ENCODE data around the gene GLIS2.

Gene GLIS2

DNA sequence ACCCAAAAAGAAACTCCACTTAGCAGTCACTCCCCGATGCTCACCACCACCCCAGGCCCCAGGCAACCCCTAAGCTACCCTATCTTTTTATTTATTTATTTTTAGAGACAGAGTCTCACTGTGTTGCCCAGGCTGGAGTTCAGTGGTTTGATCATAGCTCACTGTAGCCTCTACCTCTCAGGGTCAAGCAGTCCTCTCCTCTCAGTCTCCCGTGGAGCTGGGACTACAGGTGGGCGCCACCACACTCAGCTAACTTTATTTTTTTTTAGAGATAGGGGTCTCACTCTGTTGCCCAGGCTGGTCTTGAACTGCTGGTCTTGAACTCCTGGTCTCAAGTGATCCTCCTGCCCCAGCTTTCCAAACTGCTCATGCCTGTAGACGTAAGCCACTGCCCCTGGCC is 14.7 kb upstream of the GLIS2 start:
- H2AFZ ChIP-seq: no peak overlapping the region
- no peaks in the 10 kb centered on the region for H3K79me2 ChIP-seq
- peaks cover 6% of the 10 kb centered on the region for H3K4me1 ChIP-seq
- no peak overlapping the region for H3K27ac ChIP-seq
- H3K27me3 ChIP-seq (ENCODE audit: control insufficient read depth, insufficient read depth, low read length): no peaks in the 10 kb centered on the region
- no peaks in the 10 kb centered on the region for H3K36me3 ChIP-seq (ENCODE audit: control insufficient read depth, insufficient read depth, low read length)
- H3K4me2 ChIP-seq (ENCODE audit: low read length): no peak overlapping the region
- H3K9me3 ChIP-seq (ENCODE audit: control insufficient read depth, low read length): no peaks in the 10 kb centered on the region
- H3K9ac ChIP-seq: no peak overlapping the region
- TF ChIP-seq, protein P1, sequence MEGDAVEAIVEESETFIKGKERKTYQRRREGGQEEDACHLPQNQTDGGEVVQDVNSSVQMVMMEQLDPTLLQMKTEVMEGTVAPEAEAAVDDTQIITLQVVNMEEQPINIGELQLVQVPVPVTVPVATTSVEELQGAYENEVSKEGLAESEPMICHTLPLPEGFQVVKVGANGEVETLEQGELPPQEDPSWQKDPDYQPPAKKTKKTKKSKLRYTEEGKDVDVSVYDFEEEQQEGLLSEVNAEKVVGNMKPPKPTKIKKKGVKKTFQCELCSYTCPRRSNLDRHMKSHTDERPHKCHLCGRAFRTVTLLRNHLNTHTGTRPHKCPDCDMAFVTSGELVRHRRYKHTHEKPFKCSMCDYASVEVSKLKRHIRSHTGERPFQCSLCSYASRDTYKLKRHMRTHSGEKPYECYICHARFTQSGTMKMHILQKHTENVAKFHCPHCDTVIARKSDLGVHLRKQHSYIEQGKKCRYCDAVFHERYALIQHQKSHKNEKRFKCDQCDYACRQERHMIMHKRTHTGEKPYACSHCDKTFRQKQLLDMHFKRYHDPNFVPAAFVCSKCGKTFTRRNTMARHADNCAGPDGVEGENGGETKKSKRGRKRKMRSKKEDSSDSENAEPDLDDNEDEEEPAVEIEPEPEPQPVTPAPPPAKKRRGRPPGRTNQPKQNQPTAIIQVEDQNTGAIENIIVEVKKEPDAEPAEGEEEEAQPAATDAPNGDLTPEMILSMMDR (IDR thresholded peaks at IDR 0.05): no peak
- no peak overlapping the region for H3K4me3 ChIP-seq (ENCODE audit: low read depth, low read length)

- H3K9me3 ChIP-seq (ENCODE audit: control insufficient read depth, low read length): no peaks in the 10 kb centered on the region
- H3K4me3 ChIP-seq (ENCODE audit: low read depth, low read length): no peak overlapping the region
- no peaks in the 10 kb centered on the region for H3K27me3 ChIP-seq (ENCODE audit: control insufficient read depth, insufficient read depth, low read length)
- no peak overlapping the region for H3K9ac ChIP-seq
- H3K4me2 ChIP-seq (ENCODE audit: low read length): no peak overlapping the region
- TF ChIP-seq, protein P1 (IDR thresholded peaks at IDR 0.05): no peak
- peaks cover 12% of the 10 kb centered on the region for H3K4me1 ChIP-seq
- H3K36me3 ChIP-seq (ENCODE audit: control insufficient read depth, insufficient read depth, low read length): no peaks in the 10 kb centered on the region
- no peaks in the 10 kb centered on the region for H3K79me2 ChIP-seq
- H2AFZ ChIP-seq: no peak overlapping the region
- H3K27ac ChIP-seq: no peak overlapping the region
Measured at GRCh38 chr16:4301968-4302367, 13.9 kb upstream of the GLIS2 start.

DNA sequence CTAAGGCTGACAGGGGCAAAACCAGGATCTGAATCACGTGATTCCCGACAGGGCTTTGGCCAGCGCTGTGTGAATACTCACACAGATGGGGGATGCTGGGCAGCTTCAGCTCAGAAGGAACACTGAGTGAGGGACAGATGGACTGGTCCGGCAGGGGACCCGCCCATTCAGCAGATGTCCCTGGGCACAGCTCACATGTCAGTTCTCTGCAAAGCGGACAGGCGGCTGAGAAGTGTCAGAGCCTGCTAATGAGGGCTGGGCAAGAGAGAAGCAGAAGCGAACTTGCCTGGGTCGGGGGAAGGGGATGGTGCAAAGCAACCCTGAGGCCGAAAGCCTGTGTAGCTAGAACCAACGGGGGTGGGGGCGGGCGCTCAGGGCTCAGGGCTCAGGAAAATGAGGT is 11.9 kb upstream of the GLIS2 start:
- H3K9me3 ChIP-seq (ENCODE audit: control insufficient read depth, low read length): no peaks in the 10 kb centered on the region
- H3K27me3 ChIP-seq (ENCODE audit: control insufficient read depth, insufficient read depth, low read length): no peaks in the 10 kb centered on the region
- no peaks in the 10 kb centered on the region for H3K36me3 ChIP-seq (ENCODE audit: control insufficient read depth, insufficient read depth, low read length)
- no peak overlapping the region for H3K4me3 ChIP-seq (ENCODE audit: low read depth, low read length)
- H3K4me1 ChIP-seq: peaks cover 15% of the 10 kb centered on the region
- no peak overlapping the region for H3K27ac ChIP-seq
- no peaks in the 10 kb centered on the region for H3K79me2 ChIP-seq
- H2AFZ ChIP-seq: no peak overlapping the region
- no peak overlapping the region for H3K9ac ChIP-seq
- no peak overlapping the region for H3K4me2 ChIP-seq (ENCODE audit: low read length)
- TF ChIP-seq, protein P1 (IDR thresholded peaks at IDR 0.05): no peak

DNA sequence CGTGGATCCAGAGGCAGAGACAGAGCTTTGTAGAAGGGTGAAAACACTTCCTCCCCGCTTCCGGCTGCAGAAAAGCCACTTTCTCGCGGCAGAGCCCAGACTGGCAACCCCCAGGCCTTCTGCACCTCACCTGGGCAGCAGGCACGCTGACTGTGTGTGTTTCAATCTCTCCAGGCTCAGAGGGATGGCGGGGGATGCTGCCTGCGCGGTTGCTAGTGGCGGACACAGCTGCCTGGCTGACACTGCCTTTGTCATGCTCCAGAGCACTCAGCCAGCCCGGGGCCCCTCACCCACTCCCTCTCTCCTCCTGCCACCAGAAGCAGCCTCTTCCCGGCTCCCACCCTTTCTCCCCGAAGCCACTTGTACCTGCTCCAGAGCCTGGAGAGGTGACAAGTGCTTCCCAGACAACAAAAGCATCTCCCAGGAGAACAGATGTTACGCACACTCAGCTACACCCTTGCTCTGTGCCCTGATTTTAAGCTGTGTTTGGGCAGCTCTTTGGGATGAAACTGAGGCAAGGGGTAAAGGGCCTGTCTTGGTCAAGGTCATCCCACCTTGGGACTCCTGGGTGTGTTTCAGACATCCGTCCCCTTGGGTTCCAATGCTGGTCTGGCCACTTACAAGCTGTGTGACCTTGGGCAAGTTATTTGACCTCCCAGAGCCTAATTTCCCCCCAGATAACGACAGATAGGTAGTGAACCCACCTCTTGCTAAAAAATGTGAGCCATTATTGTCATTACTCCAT is 9.2 kb upstream of the GLIS2 start:
- no peaks in the 10 kb centered on the region for H3K9me3 ChIP-seq (ENCODE audit: control insufficient read depth, low read length)
- no peaks in the 10 kb centered on the region for H3K79me2 ChIP-seq
- no peak overlapping the region for H3K9ac ChIP-seq
- TF ChIP-seq, protein P1 (IDR thresholded peaks at IDR 0.05): no peak
- no peaks in the 10 kb centered on the region for H3K36me3 ChIP-seq (ENCODE audit: control insufficient read depth, insufficient read depth, low read length)
- peak overlapping the region; percentile 73 for H3K27ac ChIP-seq
- peak overlapping the region; percentile 89 for H3K4me2 ChIP-seq (ENCODE audit: low read length)
- H3K27me3 ChIP-seq (ENCODE audit: control insufficient read depth, insufficient read depth, low read length): no peaks in the 10 kb centered on the region
- peak overlapping the region; percentile 89 for H2AFZ ChIP-seq
- peak overlapping the region; percentile 75 for H3K4me3 ChIP-seq (ENCODE audit: low read depth, low read length)
- H3K4me1 ChIP-seq: peaks cover 12% of the 10 kb centered on the region
